ENCODE data around the gene RAPGEF4.
"Not testable (repeated sequence)": the region's sequence is repeated elsewhere in the genome, so short reads cannot be mapped to it uniquely, and the experiment has no call there.

Gene RAPGEF4

GRCh38 chr2:173034143-173034542 is 298.5 kb downstream of the RAPGEF4 start:
- DNase-seq (ENCODE audit: low spot score): no peak

GRCh38 chr2:173037245-173038120 is 301.8 kb downstream of the RAPGEF4 start:
- DNase-seq (ENCODE audit: low spot score): no peak

- not testable (repeated sequence) for DNase-seq (ENCODE audit: low spot score)
Measured at GRCh38 chr2:173038257-173038656, 302.6 kb downstream of the RAPGEF4 start.

- DNase-seq (ENCODE audit: low spot score): no peak
Measured at GRCh38 chr2:173040729-173041128, 305.1 kb downstream of the RAPGEF4 start.

GRCh38 chr2:173043476-173043875 is 307.8 kb downstream of the RAPGEF4 start:
- no peak for DNase-seq (ENCODE audit: low spot score)

- no peak for DNase-seq (ENCODE audit: low spot score)
Measured at GRCh38 chr2:173043897-173044519, 308.4 kb downstream of the RAPGEF4 start.

GRCh38 chr2:173044686-173045085 is 309.0 kb downstream of the RAPGEF4 start:
- DNase-seq (ENCODE audit: low spot score): no peak

- DNase-seq (ENCODE audit: low spot score): no peak
Measured at GRCh38 chr2:173045181-173045580, 309.5 kb downstream of the RAPGEF4 start.

- DNase-seq (ENCODE audit: low spot score): no peak
Measured at GRCh38 chr2:173048522-173048896, 312.9 kb downstream of the RAPGEF4 start.

GRCh38 chr2:173048897-173049661 is 313.4 kb downstream of the RAPGEF4 start:
- DNase-seq (ENCODE audit: low spot score): no peak

GRCh38 chr2:173049831-173050230 is 314.2 kb downstream of the RAPGEF4 start:
- no peak for DNase-seq (ENCODE audit: low spot score)

GRCh38 chr2:173050684-173051083 is 315.0 kb downstream of the RAPGEF4 start:
- DNase-seq (ENCODE audit: low spot score): no peak

- DNase-seq (ENCODE audit: low spot score): no peak
Measured at GRCh38 chr2:173051463-173052215, 316.0 kb downstream of the RAPGEF4 start.

GRCh38 chr2:173053043-173053699 is 317.5 kb downstream of the RAPGEF4 start:
- no peak for DNase-seq (ENCODE audit: low spot score)

GRCh38 chr2:173054466-173054865 is 318.8 kb downstream of the RAPGEF4 start:
- no peak for DNase-seq (ENCODE audit: low spot score)

- no peak for DNase-seq (ENCODE audit: low spot score)
Measured at GRCh38 chr2:173056705-173057364, 321.2 kb downstream of the RAPGEF4 start.

- no peak for DNase-seq (ENCODE audit: low spot score)
Measured at GRCh38 chr2:173058097-173058496, 322.5 kb downstream of the RAPGEF4 start.

GRCh38 chr2:173058673-173059072 is 323.0 kb downstream of the RAPGEF4 start:
- DNase-seq (ENCODE audit: low spot score): no peak

- no peak for DNase-seq (ENCODE audit: low spot score)
Measured at GRCh38 chr2:173059292-173059691, 323.6 kb downstream of the RAPGEF4 start.

GRCh38 chr2:173059971-173060461 is 324.4 kb downstream of the RAPGEF4 start:
- no peak for DNase-seq (ENCODE audit: low spot score)

- no peak for DNase-seq (ENCODE audit: low spot score)
Measured at GRCh38 chr2:173062801-173063200, 327.2 kb downstream of the RAPGEF4 start.

All from germinal center (tissue), 1 donor.